H1 (cell line): ENCODE measurements around the gene GCSAM. TPM values are rescaled to one million over a fixed set of nuclear protein-coding genes. Genes with fewer than 3 reads are reported as not detected.

ENCODE experiments used
- CTCF ChIA-PET: fragments of 300-600 bp; sonication (Branson Sonifier 250); formaldehyde crosslinking; loops from one replicate; lab custom pipeline; 2021; ENCODE audit not compliant: partially characterized antibody; lab: Charles Lee
- POLR2A ChIA-PET: fragments of 300-600 bp; sonication (Branson Sonifier 250); formaldehyde crosslinking; loops from one replicate; lab custom pipeline; 2021; ENCODE audit warnings: inconsistent platforms; ENCODE audit not compliant: partially characterized antibody; lab: Charles Lee
- DNase-seq, 2 experiments: peaks; one replicate each; pipeline versions ENCODE4 v3.0.0 to v3.0.0-alpha.2; 2010 to 2022; ENCODE audit warnings: low spot score in 2 of 2, low read depth in 1 of 2, mixed read lengths in 1 of 2
- FAIRE-seq: peaks from 2 replicates; lab custom pipeline; 2011; peaks lifted over from hg19 to GRCh38; lab: Jason Lieb, UNC
- H2AFZ ChIP-seq: 2 replicates; pipeline ENCODE4 v1.8.1; 2012; ENCODE audit warnings: low read length, inconsistent platforms
- H2AK5ac ChIP-seq: 2 replicates; pipeline ENCODE4 v1.6.1; 2013; ENCODE audit warnings: low read depth, low read length
- H2BK120ac ChIP-seq: replicated peaks from 2 replicates; pipeline ENCODE3; 2013; ENCODE audit warnings: low read depth, low read length, inconsistent platforms
- H2BK12ac ChIP-seq: 2 replicates; pipeline ENCODE4 v1.6.1; 2013; ENCODE audit warnings: low read depth, low read length
- H2BK15ac ChIP-seq: 2 replicates; pipeline ENCODE4 v1.6.1; 2013; ENCODE audit warnings: low read length
- H2BK20ac ChIP-seq: 2 replicates; pipeline ENCODE4 v1.6.1; 2013; ENCODE audit warnings: low read length
- H2BK5ac ChIP-seq: 2 replicates; pipeline ENCODE4 v1.6.1; 2013; ENCODE audit warnings: low read depth, low read length
- H3K14ac ChIP-seq: 2 replicates; pipeline ENCODE4 v1.6.1; 2013; ENCODE audit warnings: inconsistent platforms; ENCODE audit not compliant: insufficient read length
- H3K18ac ChIP-seq: 2 replicates; pipeline ENCODE4 v1.6.1; 2013; ENCODE audit warnings: low read length; ENCODE audit errors: extremely low read depth
- H3K23ac ChIP-seq: 2 replicates; pipeline ENCODE4 v1.6.1; 2013; ENCODE audit warnings: inconsistent platforms; ENCODE audit not compliant: insufficient read length
- H3K23me2 ChIP-seq: 2 replicates; pipeline ENCODE4 v1.6.1; 2013; ENCODE audit warnings: low read depth, low read length
- H3K27ac ChIP-seq: 2 replicates; pipeline ENCODE4 v1.6.1; 2011; ENCODE audit warnings: low read depth, low read length, inconsistent platforms
- H3K27me3 ChIP-seq, 4 experiments: replicated peaks in 1 of 4; 1 replicate in 1 of 4; 2 replicates in 3 of 4; pipeline versions ENCODE4 v1.6.1 to v1.8.1; 2011 to 2013; ENCODE audit warnings: low read length in 3 of 4, mild to moderate bottlenecking in 3 of 4, inconsistent platforms in 2 of 4, mixed read lengths in 2 of 4, moderate library complexity in 1 of 4; ENCODE audit not compliant: control insufficient read depth in 3 of 4, insufficient read depth in 3 of 4; ENCODE audit errors: extremely low read depth in 1 of 4
- H3K36me3 ChIP-seq, 4 experiments: 2 replicates each; pipeline versions ENCODE4 v1.6.1 to v1.8.1; 2011 to 2013; ENCODE audit warnings: mild to moderate bottlenecking in 4 of 4, low read length in 3 of 4, moderate library complexity in 2 of 4, control low read depth in 1 of 4, inconsistent platforms in 1 of 4; ENCODE audit not compliant: insufficient read depth in 4 of 4, control insufficient read depth in 2 of 4
- H3K4ac ChIP-seq: replicated peaks from 2 replicates; pipeline ENCODE3; 2013; ENCODE audit warnings: low read length, low read depth, mixed read lengths, inconsistent platforms; ENCODE audit not compliant: insufficient read length
- H3K4me1 ChIP-seq, 4 experiments: replicated peaks in 1 of 4; 1 replicate in 1 of 4; 2 replicates in 3 of 4; pipeline versions ENCODE4 v1.6.1 to v1.8.1; 2011 to 2013; ENCODE audit warnings: low read length in 3 of 4, inconsistent platforms in 2 of 4, mixed read lengths in 1 of 4; ENCODE audit not compliant: insufficient read depth in 4 of 4, control insufficient read depth in 3 of 4
- H3K4me2 ChIP-seq, 2 experiments: 2 replicates each; pipeline versions ENCODE4 v1.6.1 to v1.8.1; 2011 to 2013; ENCODE audit warnings: low read depth in 2 of 2, low read length in 2 of 2, control low read depth in 1 of 2, inconsistent platforms in 1 of 2, mild to moderate bottlenecking in 1 of 2; ENCODE audit not compliant: insufficient read depth in 1 of 2
- H3K4me3 ChIP-seq, 4 experiments: fragments of 200-600, 300-600 bp in 1 of 4; sonication (generic), shearing (Covaris generic), sonication (Bioruptor Twin) in 1 of 4; 2 replicates each; pipeline versions ENCODE4 v1.5.1 to v1.8.1; 2011 to 2016; ENCODE audit warnings: low read length in 4 of 4, low read depth in 3 of 4, control low read depth in 2 of 4, inconsistent platforms in 2 of 4, mild to moderate bottlenecking in 2 of 4, mixed read lengths in 1 of 4, moderate library complexity in 1 of 4; ENCODE audit not compliant: insufficient read depth in 2 of 4; ENCODE audit errors: extremely low read depth in 1 of 4
- H3K56ac ChIP-seq: replicated peaks from 2 replicates; pipeline ENCODE3; 2013; ENCODE audit warnings: low read depth, mild to moderate bottlenecking, mixed read lengths, low read length, inconsistent platforms; ENCODE audit not compliant: insufficient read length
- H3K79me1 ChIP-seq: 2 replicates; pipeline ENCODE4 v1.6.1; 2013; ENCODE audit warnings: low read depth, low read length, control low read depth
- H3K79me2 ChIP-seq, 2 experiments: 2 replicates each; pipeline versions ENCODE4 v1.6.1 to v1.8.1; 2012 to 2013; ENCODE audit warnings: low read length in 2 of 2, mild to moderate bottlenecking in 2 of 2, inconsistent platforms in 1 of 2; ENCODE audit not compliant: insufficient read depth in 2 of 2, control insufficient read depth in 1 of 2
- H3K9ac ChIP-seq, 4 experiments: replicated peaks in 1 of 4; 1 replicate in 1 of 4; 2 replicates in 3 of 4; pipeline versions ENCODE4 v1.6.1 to v1.8.1; 2011 to 2013; ENCODE audit warnings: low read depth in 3 of 4, low read length in 3 of 4, control low read depth in 2 of 4, mild to moderate bottlenecking in 2 of 4, moderate library complexity in 2 of 4, inconsistent platforms in 1 of 4; ENCODE audit errors: extremely low read depth in 1 of 4
- H3K9me3 ChIP-seq, 2 experiments: 2 replicates each; pipeline versions ENCODE4 v1.6.1 to v1.8.1; 2012 to 2013; ENCODE audit warnings: mild to moderate bottlenecking in 2 of 2, moderate library complexity in 2 of 2, control low read depth in 1 of 2, inconsistent platforms in 1 of 2, low read depth in 1 of 2, low read length in 1 of 2, mixed read lengths in 1 of 2; ENCODE audit not compliant: insufficient read depth in 2 of 2
- H4K20me1 ChIP-seq, 2 experiments: replicated peaks in 1 of 2; 2 replicates each; pipeline versions ENCODE3 to v1.8.1; 2011 to 2013; ENCODE audit warnings: inconsistent platforms in 2 of 2, low read length in 2 of 2, mild to moderate bottlenecking in 1 of 2; ENCODE audit not compliant: insufficient read depth in 2 of 2, control insufficient read depth in 1 of 2
- H4K5ac ChIP-seq: 2 replicates; pipeline ENCODE4 v1.6.1; 2013; ENCODE audit warnings: low read length, low read depth, mixed read lengths, inconsistent platforms; ENCODE audit not compliant: insufficient read length
- H4K8ac ChIP-seq: 2 replicates; pipeline ENCODE4 v1.8.0; 2013; ENCODE audit warnings: mild to moderate bottlenecking, moderate library complexity, low read length, inconsistent platforms; ENCODE audit not compliant: insufficient read depth; ENCODE audit errors: extremely low read depth
- H4K91ac ChIP-seq: replicated peaks from 2 replicates; pipeline ENCODE3; 2013; ENCODE audit warnings: low read length, mixed read lengths, inconsistent platforms; ENCODE audit not compliant: insufficient read length
- CBX5 ChIP-seq: fragments of 300-800, 300-1000 bp; sonication (generic); IDR thresholded peaks from 2 replicates; pipeline ENCODE4 v1.7.1; 2016; ENCODE audit warnings: antibody characterized with exemption, low read length, low read depth
- CEBPB ChIP-seq: IDR thresholded peaks from 2 replicates; pipeline ENCODE4 v1.6.1; 2012; ENCODE audit warnings: low read depth, low read length
- GTF2F1 ChIP-seq: IDR thresholded peaks from 2 replicates; pipeline ENCODE4 v1.6.1; 2012; ENCODE audit warnings: low read depth, low read length, improper control_type of control experiment, borderline replicate concordance
- POLR2A ChIP-seq, 2 experiments: IDR thresholded peaks; 1 replicate in 1 of 2; 2 replicates in 1 of 2; pipeline ENCODE4 v1.6.1; 2011; ENCODE audit warnings: low read depth in 2 of 2, low read length in 2 of 2, mild to moderate bottlenecking in 2 of 2; ENCODE audit errors: control extremely low read depth in 1 of 2
- POU5F1 ChIP-seq: IDR thresholded peaks from 2 replicates; pipeline ENCODE4 v1.6.1; 2011; ENCODE audit warnings: low read depth, mild to moderate bottlenecking, low read length, moderate library complexity
- RXRA ChIP-seq: IDR thresholded peaks from 2 replicates; pipeline ENCODE4 v1.6.1; 2011; ENCODE audit warnings: low read depth, mild to moderate bottlenecking, low read length, moderate library complexity; ENCODE audit not compliant: insufficient read depth
- SAP30 ChIP-seq: fragments of 300-600 bp; sonication (generic); IDR thresholded peaks from 2 replicates; pipeline ENCODE4 v1.7.1; 2012; ENCODE audit warnings: low read length, moderate library complexity, mild to moderate bottlenecking, inconsistent platforms; ENCODE audit not compliant: insufficient read depth, insufficient replicate concordance
- SIX5 ChIP-seq: IDR thresholded peaks from 2 replicates; pipeline ENCODE4 v1.6.1; 2011; ENCODE audit warnings: mild to moderate bottlenecking, low read depth, low read length
- TAF1 ChIP-seq: IDR thresholded peaks from 2 replicates; pipeline ENCODE4 v1.6.1; 2011; ENCODE audit warnings: mild to moderate bottlenecking, low read depth, low read length
- WGBS, 2 experiments: shearing (Covaris generic) in 1 of 2; methylation state at CpG; one replicate each; pipeline versions ENCODE4 v1.1.6 to v1.1.7; 2013 to 2015; ENCODE audit warnings: low lambda C conversion rate in 2 of 2, mixed read lengths in 2 of 2, inconsistent platforms in 1 of 2, low coverage in 1 of 2, missing lambda C conversion rate in 1 of 2; ENCODE audit not compliant: insufficient replicate concordance in 2 of 2, insufficient coverage in 1 of 2, insufficient read length in 1 of 2; ENCODE audit errors: extremely low coverage in 1 of 2, missing lambda C conversion rate in 1 of 2; 5-methylcytosine and 5-hydroxymethylcytosine counted together
- polyA plus RNA-seq, 7 experiments: library from polyadenylated mRNA; depleted of rRNA in 3 of 7; stranded (reverse) in 5 of 7; unstranded in 2 of 7; fragments of >200 nt in 5 of 7; fragments of 200-250 nt in 2 of 7; gene quantifications; 1 replicate in 5 of 7; 2 replicates in 1 of 7; 4 replicates in 1 of 7; pipeline versions ENCODE4 v1.2.1 to v1.2.3, GENCODE V29; 2011 to 2013; ENCODE audit warnings: missing spikeins in 2 of 7, mixed read lengths in 2 of 7
- total RNA-seq: library from RNA; stranded (reverse); fragmentation: NEBNext Ultra II Directional; extraction: Animal tissue kit (Norgen Biotek cat#: 25700); gene quantifications from 2 replicates; pipeline ENCODE4 v1.2.1, GENCODE V29; 2021
- TF ChIP-seq, protein P1 (sequence below): IDR thresholded peaks from 2 replicates; pipeline ENCODE4 v1.6.1; 2011; ENCODE audit warnings: low read depth, mild to moderate bottlenecking, low read length; ENCODE audit not compliant: insufficient read depth

GCSAM gene
- total and polyA plus RNA-seq, 2 of the 8 experiments (the other 6 are each of a cell fraction or from before 2014, with no cell fraction given): not detected

- Histone ChIP-seq H3K4me1 (peaks cover 2 to 13% (median 8%) of the 10 kb centered on the region in 4 experiments; a peak in 6 of 7 replicates), H3K56ac (no peak overlapping the region), H3K14ac (no peak overlapping the region), H3K23me2 (peaks cover 5% of the 10 kb centered on the region), H3K9me3 (no peaks in the 10 kb centered on the region), H2AK5ac (no peak overlapping the region), H4K20me1 (no peaks in the 10 kb centered on the region), H3K4ac (no peak overlapping the region), H3K4me2 (no peak overlapping the region), H4K91ac (no peak overlapping the region), H3K27ac (no peak overlapping the region), H3K27me3 (no peaks in the 10 kb centered on the region), H3K36me3 (peaks cover 0 to 6% (median 1%) of the 10 kb centered on the region in 4 experiments; a peak in 2 of 8 replicates), H2BK12ac (no peak overlapping the region), H3K79me2 (peaks cover 0 to 19% of the 10 kb centered on the region in 2 experiments; a peak in 2 of 4 replicates), H3K18ac (no peak overlapping the region), H4K8ac (no peak overlapping the region), H3K23ac (no peak overlapping the region), H2AFZ (no peak overlapping the region), H2BK120ac (no peak overlapping the region), H3K9ac (no peak overlapping the region), H2BK15ac (peak overlapping the region; percentile 47; the same call in 1 of the 2 replicates), H3K4me3 (no peak overlapping the region), H2BK20ac (no peak overlapping the region), H2BK5ac (no peak overlapping the region), H4K5ac (no peak overlapping the region), H3K79me1 (no peaks in the 10 kb centered on the region; the same call in 1 of the 2 replicates)
- FAIRE-seq: no peak
- POLR2A ChIA-PET: interaction anchor here (0.5 kb wide), 1 partner anchor 257 kb away, joined by 4 read pairs; no protein-coding TSS in a partner anchor
- no peak for TF ChIP-seq TAF1
- TF ChIP-seq POLR2A (IDR thresholded peaks at IDR 0.05; ENCODE audit: control extremely low read depth in 1 of 2, low read depth in 2 of 2, low read length in 2 of 2): no peak
- TF ChIP-seq, protein P1, sequence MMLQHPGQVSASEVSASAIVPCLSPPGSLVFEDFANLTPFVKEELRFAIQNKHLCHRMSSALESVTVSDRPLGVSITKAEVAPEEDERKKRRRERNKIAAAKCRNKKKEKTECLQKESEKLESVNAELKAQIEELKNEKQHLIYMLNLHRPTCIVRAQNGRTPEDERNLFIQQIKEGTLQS: no peak
- no peak for TF ChIP-seq CEBPB
- TF ChIP-seq RXRA: no peak
- no peak for TF ChIP-seq POU5F1
- no peak for TF ChIP-seq GTF2F1
- no peak for TF ChIP-seq SAP30
- TF ChIP-seq CBX5: no peak
- no peak for TF ChIP-seq SIX5
- CTCF ChIA-PET: interaction anchor here (1.2 kb wide), 1 partner anchor 20 kb away, joined by 4 read pairs; no protein-coding TSS in a partner anchor
- no peak for DNase-seq
- 86% methylated on average over 5 of the region's 6 CpGs; no CpG with 5 or more reads in 1 of the 2 experiments for WGBS, 2 experiments
Observed at GRCh38 chr3:112090887-112091586, 42.0 kb downstream of the GCSAM start.
